Heart right ventricle (tissue), 16 donors: ENCODE data around the gene CBFB. TPM values are rescaled to one million over a fixed set of nuclear protein-coding genes. Genes with fewer than 3 reads are reported as not detected.

Experiments used
- ATAC-seq, 8 donors: fragments of 200-7000 bp; cut with Tn5 transposase; one replicate each; pipeline ENCODE4 v1.9.1; 2020; ENCODE audit warnings: mild to moderate bottlenecking in 8 of 8, moderate library complexity in 8 of 8, moderate number of reproducible peaks in 1 of 8
- DNase-seq, 2 donors: peaks; one replicate each; pipeline ENCODE4 v3.0.0-alpha.2; 2020
- H3K27ac ChIP-seq, 10 donors: fragments of 200-600 bp; sonication (generic) in 2 of 10; one replicate each; pipeline versions ENCODE4 v1.5.0 to v1.8.0; 2020 to 2022; ENCODE audit warnings: mild to moderate bottlenecking in 3 of 10
- H3K27me3 ChIP-seq, 7 donors: fragments of 200-600 bp; one replicate each; pipeline ENCODE4 v1.8.0; 2021 to 2022; ENCODE audit warnings: mild to moderate bottlenecking in 2 of 7
- H3K36me3 ChIP-seq, 9 donors: fragments of 200-600 bp; sonication (generic) in 1 of 9; one replicate each; pipeline versions ENCODE4 v1.5.0 to v1.8.0; 2020 to 2022; ENCODE audit warnings: mild to moderate bottlenecking in 2 of 9
- H3K4me1 ChIP-seq, 9 donors: fragments of 200-600 bp; sonication (generic) in 1 of 9; one replicate each; pipeline versions ENCODE4 v1.5.0 to v1.8.0; 2020 to 2022; ENCODE audit warnings: mild to moderate bottlenecking in 4 of 9
- H3K4me3 ChIP-seq, 10 donors: fragments of 200-600 bp; sonication (generic) in 2 of 10; one replicate each; pipeline versions ENCODE4 v1.5.0 to v1.8.0; 2020 to 2022; ENCODE audit warnings: mild to moderate bottlenecking in 7 of 10, moderate library complexity in 2 of 10
- H3K9me3 ChIP-seq, 11 donors: fragments of 200-600 bp in 10 of 11; sonication (generic) in 2 of 11; one replicate each; pipeline versions ENCODE4 v1.5.0 to v1.8.0; 2013 to 2022; ENCODE audit warnings: mild to moderate bottlenecking in 2 of 11, control low read depth in 1 of 11, moderate library complexity in 1 of 11
- CTCF ChIP-seq, 9 donors: fragments of 200-600 bp; sonication (generic) in 2 of 9; IDR thresholded peaks; one replicate each; pipeline versions ENCODE4 v1.5.0 to v1.8.0; 2021 to 2022; ENCODE audit warnings: antibody characterized with exemption in 9 of 9, mild to moderate bottlenecking in 5 of 9, moderate library complexity in 1 of 9
- WGBS, 2 donors: extraction: QIAGEN DNeasy Blood & Tissue Kit; methylation state at CpG; one replicate each; pipeline ENCODE4 v1.1.7; 2013; ENCODE audit warnings: inconsistent platforms in 1 of 2; 5-methylcytosine and 5-hydroxymethylcytosine counted together
- intact Hi-C, 10 donors: fragments of 100-400 bp; cut with DNase I; formaldehyde crosslinking; loops; one replicate each; pipeline versions ENCODE4 v1.11.1 to v1.14.2; 2022
- polyA plus RNA-seq, 2 donors: library from polyadenylated mRNA; stranded (reverse); fragments of 200-250 nt; gene quantifications; one replicate each; pipeline ENCODE4 v1.2.3, GENCODE V29; 2013
- total RNA-seq, 10 donors: library from RNA; stranded (reverse); fragmentation: NEBNext Ultra II Directional in 3 of 10; extraction: Animal tissue kit (Norgen Biotek cat#: 25700) in 3 of 10; gene quantifications; one replicate each; pipeline versions ENCODE4 v1.2.1 to v1.2.4, GENCODE V29; 2021 to 2023
- donor health status: Arrhythmogenic right ventricular cardiomyopathy.
- donor health status: ischemic (EF 13 %, LVEDD 7.1; RV severe dilation, severe dysfunction).
- donor health status: healthy with polysubstance abuse.
- donor health status: DM: no; HTN: yes; CAD: no.
- donor health status: DM: no; HTN: no; CAD: no.
- donor health status: ischemic (EF 25% LVEDD 6.9; RV normal size, moderate dysfunction).
- donor health status: ischemic (EF 25% LVEDD 5.7; RV mildly dilated, moderate dysfunction).
- donor health status: healthy.
- donor health status: DM: yes; HTN: yes; CAD: no.
- donor health status: Ischemic cardiomyopathy.
- donor health status: ischemic (EF 35%, LVEDD 5.7; RV mildly dilated, moderate dysfunction).
- donor health status: nonischemic (EF 11% LVEDD 7.7; RV severe dilation, severe dysfunction).
- donor health status: DM: yes; HTN: yes; CAD: no.
- donor health status: PGD.
- donor health status: ischemic (EF 29% LVEDD 5.4; RV normal size, mild dysfunction).
- donor health status: nonischemic (EF 23%, LVEDD 6.1; RV moderate dilation, normal function).

CBFB gene
- total and polyA plus RNA-seq, 12 donors = 17.6 to 36.4 (median 29.0) TPM

GRCh38 chr16:67071476-67072048 lies 42.6 kb downstream of the CBFB start:
- Histone ChIP-seq H3K4me3 (no peak overlapping the region), H3K4me1 (no peaks in the 10 kb centered on the region), H3K27ac (no peak overlapping the region), H3K36me3 (peaks cover 0 to 92% (median 28%) of the 10 kb centered on the region in 9 donors), H3K9me3 (no peaks in the 10 kb centered on the region), H3K27me3 (no peaks in the 10 kb centered on the region)
- no peak for TF ChIP-seq CTCF (IDR thresholded peaks at IDR 0.05)
- intact Hi-C loops = no loop called here
- 87 to 92% methylated on average over 4 of the region's 4 CpGs for WGBS, 2 donors
- no peak for DNase-seq
- no peak for ATAC-seq

DNA sequence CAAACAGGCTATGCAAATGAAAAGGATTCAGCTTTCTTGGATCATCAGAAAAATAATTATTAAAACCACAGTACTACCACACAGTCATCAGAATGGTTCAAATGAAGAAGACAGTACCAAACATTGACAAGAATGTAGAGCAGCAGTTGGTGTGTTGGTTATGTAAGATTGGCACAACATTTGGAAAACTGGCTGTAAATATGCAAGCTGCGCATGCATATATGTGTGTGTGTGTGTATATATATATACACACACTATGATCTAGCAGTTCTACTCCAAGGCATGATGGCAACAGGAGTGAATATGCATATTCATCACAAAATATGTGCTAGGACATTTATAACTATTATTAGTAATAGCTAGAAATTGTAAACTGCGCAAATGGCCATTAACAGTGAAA lies 46.4 kb downstream of the CBFB start:
- no peaks in the 10 kb centered on the region for H3K27me3 ChIP-seq
- TF ChIP-seq CTCF (IDR thresholded peaks at IDR 0.05) = no peak
- intact Hi-C loops = loop anchor here in 1 of 10 donors (5.0 kb wide), 1 partner anchor 33 kb away; no protein-coding TSS in a partner anchor
- no peak overlapping the region for H3K27ac ChIP-seq
- no peak overlapping the region for H3K4me3 ChIP-seq
- peaks cover 0 to 84% (median 22%) of the 10 kb centered on the region in 9 donors for H3K36me3 ChIP-seq
- DNase-seq (no peak), ATAC-seq (no peak)
- no peaks in the 10 kb centered on the region for H3K4me1 ChIP-seq
- WGBS, 2 donors = 98% methylated on average over 2 of the region's 2 CpGs
- no peaks in the 10 kb centered on the region for H3K9me3 ChIP-seq

GRCh38 chr16:67077871-67078270 lies 48.9 kb downstream of the CBFB start:
- Histone ChIP-seq H3K9me3 (no peaks in the 10 kb centered on the region), H3K36me3 (peaks cover 0 to 69% (median 11%) of the 10 kb centered on the region in 9 donors), H3K27me3 (no peaks in the 10 kb centered on the region), H3K4me1 (no peaks in the 10 kb centered on the region), H3K4me3 (no peak overlapping the region), H3K27ac (no peak overlapping the region)
- intact Hi-C loops = loop anchor here in 1 of 10 donors (5.0 kb wide), 1 partner anchor 36 kb away; no protein-coding TSS in a partner anchor
- WGBS, 2 donors = 83 to 85% methylated on average over 4 of the region's 4 CpGs
- no peak for DNase-seq
- TF ChIP-seq CTCF (IDR thresholded peaks at IDR 0.05) = no peak
- ATAC-seq = no peak

GRCh38 chr16:67082100-67082499 lies 53.2 kb downstream of the CBFB start:
- 95 to 97% methylated on average over 6 of the region's 6 CpGs for WGBS, 2 donors
- H3K27ac ChIP-seq = no peak overlapping the region
- no peak for ATAC-seq
- TF ChIP-seq CTCF (IDR thresholded peaks at IDR 0.05) = no peak
- no peaks in the 10 kb centered on the region for H3K9me3 ChIP-seq
- peaks cover 0 to 7% (median 0%) of the 10 kb centered on the region in 9 donors for H3K4me1 ChIP-seq
- no peak for DNase-seq
- intact Hi-C loops = loop anchor here in 1 of 10 donors (10.0 kb wide), 1 partner anchor 47 kb away; no protein-coding TSS in a partner anchor
- peaks cover 0 to 70% (median 9%) of the 10 kb centered on the region in 9 donors for H3K36me3 ChIP-seq
- H3K4me3 ChIP-seq = no peak overlapping the region
- H3K27me3 ChIP-seq = no peaks in the 10 kb centered on the region
